Measurements from ENCODE around the gene DCHS2.

DCHS2 gene

DNA sequence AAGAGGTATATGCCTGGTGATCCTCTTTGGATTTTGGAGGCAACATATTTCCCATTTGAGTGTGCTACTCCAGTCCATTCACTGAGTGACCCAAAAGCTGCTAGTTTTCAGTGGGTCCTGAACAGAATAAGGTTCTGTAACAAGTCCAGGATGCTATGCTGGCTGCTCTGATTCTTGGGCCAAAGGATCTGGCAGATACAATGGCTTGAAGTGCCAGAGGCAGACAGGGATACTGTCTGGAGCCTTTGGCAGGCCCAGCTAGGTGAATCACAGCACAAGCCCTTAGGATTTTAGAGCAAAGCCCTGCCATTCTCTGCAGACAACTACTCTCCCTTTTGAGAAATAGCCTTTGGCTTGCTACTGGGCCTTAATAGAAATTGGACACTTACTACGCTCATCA, 40.6 kb downstream of the DCHS2 start:
- DNase-seq = no peak
- TF ChIP-seq GATA1 (IDR thresholded peaks at IDR 0.05; ENCODE audit: low read depth, low read length) (no peak), POLR2A (IDR thresholded peaks at IDR 0.05; ENCODE audit: low read length) (no peak)

DNA sequence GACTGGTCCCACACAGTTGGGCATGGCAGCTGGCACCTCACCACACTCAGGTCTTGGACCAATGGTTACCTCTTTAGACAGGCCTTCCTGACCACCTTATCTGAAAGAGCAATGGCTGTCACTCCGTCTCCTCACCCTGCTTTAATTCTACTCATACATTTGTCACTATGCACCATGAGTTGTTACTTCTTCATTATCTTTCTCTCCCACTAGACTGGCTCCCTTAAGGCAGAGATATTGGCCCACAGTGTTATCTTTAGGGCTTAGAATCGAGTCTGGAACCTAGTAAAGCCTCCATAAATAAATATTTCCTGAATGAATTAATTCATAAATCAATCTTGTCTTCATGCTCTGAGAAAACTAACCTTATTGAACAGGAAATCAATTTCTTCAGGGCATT, 46.6 kb downstream of the DCHS2 start:
- no peak for TF ChIP-seq POLR2A (IDR thresholded peaks at IDR 0.05; ENCODE audit: low read length)
- no peak for TF ChIP-seq GATA1 (IDR thresholded peaks at IDR 0.05; ENCODE audit: low read depth, low read length)
- no peak for DNase-seq

GRCh38 chr4:154441982-154442381, 49.6 kb downstream of the DCHS2 start:
- no peak for DNase-seq
- TF ChIP-seq POLR2A (IDR thresholded peaks at IDR 0.05; ENCODE audit: low read length) (no peak), GATA1 (IDR thresholded peaks at IDR 0.05; ENCODE audit: low read depth, low read length) (no peak)

- DNase-seq = no peak
- TF ChIP-seq POLR2A (IDR thresholded peaks at IDR 0.05; ENCODE audit: low read length) (no peak), GATA1 (IDR thresholded peaks at IDR 0.05; ENCODE audit: low read depth, low read length) (no peak)
Measured at GRCh38 chr4:154441124-154441523, 50.5 kb downstream of the DCHS2 start.

GRCh38 chr4:154439224-154439623, 52.4 kb downstream of the DCHS2 start:
- DNase-seq = no peak
- TF ChIP-seq GATA1 (IDR thresholded peaks at IDR 0.05; ENCODE audit: low read depth, low read length) = no peak
- no peak for TF ChIP-seq POLR2A (IDR thresholded peaks at IDR 0.05; ENCODE audit: low read length)

DNA sequence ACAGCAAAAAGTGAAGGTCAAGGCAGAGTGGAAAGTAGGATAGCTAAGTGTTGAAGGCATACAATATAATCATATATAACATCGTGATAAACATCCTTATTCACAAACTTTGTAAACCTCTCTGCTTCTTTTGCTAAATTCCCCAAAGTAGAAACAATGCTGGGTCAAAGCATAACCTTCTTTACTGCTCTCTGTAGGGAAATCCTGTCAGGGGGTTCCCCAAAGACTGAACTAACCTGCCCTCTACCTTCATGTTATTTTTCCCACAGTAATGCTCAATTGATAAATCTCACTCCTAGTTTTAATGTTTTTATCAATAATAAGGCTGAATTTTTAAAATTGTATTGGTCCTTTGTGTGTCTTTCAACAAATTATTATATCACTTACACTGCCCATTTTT, 55.7 kb downstream of the DCHS2 start:
- TF ChIP-seq GATA1 (IDR thresholded peaks at IDR 0.05; ENCODE audit: low read depth, low read length) (no peak), POLR2A (IDR thresholded peaks at IDR 0.05; ENCODE audit: low read length) (no peak)
- DNase-seq = no peak

- DNase-seq = no peak
- TF ChIP-seq GATA1 (IDR thresholded peaks at IDR 0.05; ENCODE audit: low read depth, low read length) (no peak), POLR2A (IDR thresholded peaks at IDR 0.05; ENCODE audit: low read length) (no peak)
Measured at GRCh38 chr4:154433543-154433942, 58.1 kb downstream of the DCHS2 start.

- no peak for DNase-seq
- TF ChIP-seq POLR2A (IDR thresholded peaks at IDR 0.05; ENCODE audit: low read length) = no peak
- TF ChIP-seq GATA1 (IDR thresholded peaks at IDR 0.05; ENCODE audit: low read depth, low read length) = no peak
Measured at GRCh38 chr4:154429176-154429575, 62.4 kb downstream of the DCHS2 start.

- TF ChIP-seq GATA1 (IDR thresholded peaks at IDR 0.05; ENCODE audit: low read depth, low read length) (no peak), POLR2A (IDR thresholded peaks at IDR 0.05; ENCODE audit: low read length) (no peak)
- DNase-seq = no peak
Measured at GRCh38 chr4:154427149-154427548, 64.5 kb downstream of the DCHS2 start.

GRCh38 chr4:154425514-154425913, 66.1 kb downstream of the DCHS2 start:
- DNase-seq = no peak
- TF ChIP-seq GATA1 (IDR thresholded peaks at IDR 0.05; ENCODE audit: low read depth, low read length) = no peak
- no peak for TF ChIP-seq POLR2A (IDR thresholded peaks at IDR 0.05; ENCODE audit: low read length)

DNA sequence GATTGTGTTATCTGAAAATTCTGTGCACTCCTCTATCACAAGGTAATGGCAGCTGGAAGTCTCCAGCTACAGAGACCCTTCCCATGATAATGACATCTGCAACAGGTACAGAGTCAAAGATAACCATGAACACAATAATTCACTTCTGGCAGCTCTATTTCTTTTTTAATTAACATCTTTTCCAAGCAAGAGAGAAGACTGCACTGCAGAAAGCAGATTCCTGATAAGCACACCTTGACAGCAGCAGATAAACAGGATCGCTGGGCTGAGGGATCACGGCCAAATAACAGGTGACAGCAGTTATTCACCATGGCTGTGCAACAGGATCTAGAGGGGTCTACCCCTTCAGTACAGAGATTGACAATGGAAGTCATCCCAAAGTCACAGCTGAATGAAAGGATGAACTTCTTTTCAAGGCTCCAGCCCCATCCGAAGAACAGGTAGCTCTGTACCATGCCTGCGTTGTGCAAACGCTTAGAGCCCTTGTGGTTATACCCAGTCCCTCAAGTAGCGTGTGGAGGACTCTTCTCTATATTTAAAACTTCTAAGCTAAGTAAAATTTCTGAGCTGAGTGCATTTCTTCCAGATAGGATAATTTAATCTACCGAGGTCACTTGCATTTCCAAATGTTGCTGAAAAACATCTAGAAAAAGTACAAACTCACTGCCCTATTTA, 66.7 kb downstream of the DCHS2 start:
- DNase-seq = no peak
- TF ChIP-seq POLR2A (IDR thresholded peaks at IDR 0.05; ENCODE audit: low read length) = no peak
- TF ChIP-seq GATA1 (IDR thresholded peaks at IDR 0.05; ENCODE audit: low read depth, low read length) = no peak

DNA sequence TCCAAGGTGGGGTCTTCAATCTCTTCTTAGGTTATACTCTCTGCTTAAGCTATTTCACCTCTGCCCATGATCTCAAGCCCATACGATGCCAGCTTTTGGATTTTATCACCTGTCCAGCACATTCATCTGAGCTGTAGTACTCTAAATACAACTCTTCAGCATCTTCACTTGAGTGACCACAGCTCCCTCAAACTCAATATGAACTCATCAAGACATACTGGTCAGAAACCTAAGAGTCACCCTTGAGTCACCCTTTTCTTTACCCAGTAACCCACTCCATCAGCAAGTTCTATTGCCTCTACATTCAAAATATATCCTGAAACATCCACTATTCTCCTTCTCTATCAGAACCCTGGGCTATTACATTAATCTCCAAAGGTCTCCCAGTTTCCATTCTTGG, 69.4 kb downstream of the DCHS2 start:
- TF ChIP-seq POLR2A (IDR thresholded peaks at IDR 0.05; ENCODE audit: low read length) (no peak), GATA1 (IDR thresholded peaks at IDR 0.05; ENCODE audit: low read depth, low read length) (no peak)
- no peak for DNase-seq

GRCh38 chr4:154421618-154422017, 70.0 kb downstream of the DCHS2 start:
- no peak for TF ChIP-seq POLR2A (IDR thresholded peaks at IDR 0.05; ENCODE audit: low read length)
- TF ChIP-seq GATA1 (IDR thresholded peaks at IDR 0.05; ENCODE audit: low read depth, low read length) = no peak
- no peak for DNase-seq

GRCh38 chr4:154417373-154417673, 74.3 kb downstream of the DCHS2 start:
- TF ChIP-seq GATA1 (IDR thresholded peaks at IDR 0.05; ENCODE audit: low read depth, low read length) (no peak), POLR2A (IDR thresholded peaks at IDR 0.05; ENCODE audit: low read length) (no peak)
- no peak for DNase-seq

- no peak for DNase-seq
- TF ChIP-seq POLR2A (IDR thresholded peaks at IDR 0.05; ENCODE audit: low read length) (no peak), GATA1 (IDR thresholded peaks at IDR 0.05; ENCODE audit: low read depth, low read length) (no peak)
Measured at GRCh38 chr4:154416190-154416547, 75.4 kb downstream of the DCHS2 start.

DNA sequence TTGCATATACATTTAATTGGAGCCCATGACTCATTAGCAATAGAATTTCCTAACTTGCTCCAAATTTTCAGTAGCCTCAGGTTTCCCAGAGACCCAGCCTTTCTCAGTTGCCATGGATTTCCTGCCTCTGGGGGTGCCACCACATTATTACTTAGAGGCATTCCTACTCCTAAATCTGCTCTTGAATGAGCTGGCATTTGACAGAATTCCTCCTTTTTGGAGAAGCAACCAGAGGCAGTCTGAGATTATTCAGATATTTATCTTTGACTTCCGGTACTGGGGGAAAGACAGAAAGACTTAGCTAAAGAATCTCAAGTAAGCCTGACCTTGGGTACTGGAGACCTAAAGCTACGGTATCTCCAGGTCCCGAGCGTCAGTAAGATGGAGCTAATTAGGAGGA, 76.3 kb downstream of the DCHS2 start:
- TF ChIP-seq POLR2A (IDR thresholded peaks at IDR 0.05; ENCODE audit: low read length) (no peak), GATA1 (IDR thresholded peaks at IDR 0.05; ENCODE audit: low read depth, low read length) (no peak)
- DNase-seq = no peak
